SK-N-SH treated with all-trans-retinoic acid at 6 μM for 48 hours (cell line): ENCODE measurements around the gene TSPAN9.
"Not testable (repeated sequence)": the region's sequence is repeated elsewhere in the genome, so short reads cannot be mapped to it uniquely, and the experiment has no call there.

Experiments
- ATAC-seq: fragments of 200-7000 bp; cut with Tn5 transposase; 3 replicates; pipeline ENCODE4 v1.9.1; 2020; ENCODE audit warnings: mild to moderate bottlenecking, moderate library complexity
- CREB5 ChIP-seq: fragments of 250-450 bp; sonication (Bioruptor Pico); IDR thresholded peaks from 2 replicates; pipeline ENCODE4 v1.5.1; 2020; ENCODE audit warnings: low read depth, mild to moderate bottlenecking, moderate library complexity
- CSDC2 ChIP-seq: fragments of 250-450 bp; sonication (Bioruptor Pico); IDR thresholded peaks from 2 replicates; pipeline ENCODE4 v1.5.0; 2020; ENCODE audit warnings: mild to moderate bottlenecking, moderate library complexity
- CSRNP3 ChIP-seq: fragments of 250-450 bp; sonication (Bioruptor Pico); IDR thresholded peaks from 2 replicates; pipeline ENCODE4 v1.5.1; 2021; ENCODE audit warnings: mild to moderate bottlenecking, moderate library complexity
- ESRRG ChIP-seq: fragments of 250-450 bp; sonication (Bioruptor Pico); IDR thresholded peaks from 2 replicates; pipeline ENCODE4 v1.6.1; 2021; ENCODE audit warnings: mild to moderate bottlenecking
- ISL1 ChIP-seq: fragments of 250-450 bp; sonication (Bioruptor Pico); IDR thresholded peaks from 2 replicates; pipeline ENCODE4 v2.1.2; 2022; ENCODE audit warnings: mild to moderate bottlenecking, moderate library complexity
- OSR1 ChIP-seq: fragments of 250-450 bp; sonication (Bioruptor Pico); IDR thresholded peaks from 2 replicates; pipeline ENCODE4 v1.8.0; 2022; ENCODE audit warnings: moderate library complexity, mild to moderate bottlenecking, inconsistent platforms
- PATZ1 ChIP-seq: fragments of 250-450 bp; sonication (Bioruptor Pico); IDR thresholded peaks from 2 replicates; pipeline ENCODE4 v1.8.0; 2020; ENCODE audit warnings: mild to moderate bottlenecking, moderate library complexity, borderline replicate concordance
- PPARA ChIP-seq: fragments of 250-450 bp; sonication (Bioruptor Pico); IDR thresholded peaks from 2 replicates; pipeline ENCODE4 v1.5.0; 2020; ENCODE audit warnings: mild to moderate bottlenecking, borderline replicate concordance
- RARB ChIP-seq: fragments of 250-450 bp; sonication (Bioruptor Pico); IDR thresholded peaks from 2 replicates; pipeline ENCODE4 v1.8.0; 2021; ENCODE audit warnings: mild to moderate bottlenecking, moderate library complexity
- SNAI2 ChIP-seq: fragments of 250-450 bp; sonication (Bioruptor Pico); IDR thresholded peaks from 2 replicates; pipeline ENCODE4 v1.5.0; 2020; ENCODE audit warnings: mild to moderate bottlenecking, moderate library complexity
- TCF4 ChIP-seq: fragments of 250-450 bp; sonication (Bioruptor Pico); IDR thresholded peaks from 2 replicates; pipeline ENCODE4 v1.8.0; 2021; ENCODE audit warnings: mild to moderate bottlenecking, moderate library complexity, borderline replicate concordance
- TOX ChIP-seq: fragments of 250-450 bp; sonication (Bioruptor Pico); IDR thresholded peaks from 2 replicates; pipeline ENCODE4 v1.8.0; 2021; ENCODE audit warnings: mild to moderate bottlenecking, moderate library complexity, borderline replicate concordance
- TSHZ2 ChIP-seq: fragments of 250-450 bp; sonication (Bioruptor Pico); IDR thresholded peaks from 2 replicates; pipeline ENCODE4 v1.5.0; 2020; ENCODE audit warnings: mild to moderate bottlenecking, moderate library complexity
- ZFP3 ChIP-seq: fragments of 250-450 bp; sonication (Bioruptor Pico); IDR thresholded peaks from 2 replicates; pipeline ENCODE4 v1.5.0; 2020; ENCODE audit warnings: mild to moderate bottlenecking, moderate library complexity
- ZNF565 ChIP-seq: fragments of 450-650 bp; formaldehyde crosslinking; conservative IDR thresholded peaks from 2 replicates; pipeline ENCODE4 v1.5.0; 2020; ENCODE audit warnings: low read depth, mild to moderate bottlenecking, moderate library complexity
- ZNF70 ChIP-seq: fragments of 450-650 bp; formaldehyde crosslinking; IDR thresholded peaks from 2 replicates; pipeline ENCODE4 v1.5.0; 2020; ENCODE audit warnings: mild to moderate bottlenecking, moderate library complexity
- ZNF8 ChIP-seq: fragments of 450-650 bp; formaldehyde crosslinking; IDR thresholded peaks from 2 replicates; pipeline ENCODE4 v1.5.0; 2020; ENCODE audit warnings: mild to moderate bottlenecking, moderate library complexity

The TSPAN9 gene

GRCh38 chr12:3065300-3065699 is 11.9 kb upstream of the TSPAN9 start (continued):
- TF ChIP-seq TSHZ2 (CRISPR knock-in tag) (no peak), ZNF8 (CRISPR knock-in tag) (no peak)
- TF ChIP-seq, all 23 proteins: peak for 0

- not testable (repeated sequence) for ATAC-seq
Observed at GRCh38 chr12:3065846-3066245, 11.3 kb upstream of the TSPAN9 start.

- no peak for TF ChIP-seq CSDC2 (CRISPR knock-in tag)
- ATAC-seq: no peak
Observed at GRCh38 chr12:3069714-3070113, 7.5 kb upstream of the TSPAN9 start.

GRCh38 chr12:3071107-3071506 is 6.1 kb upstream of the TSPAN9 start:
- ATAC-seq: no peak
- TF ChIP-seq ZNF565 (CRISPR knock-in tag) (no peak), ZNF8 (CRISPR knock-in tag) (no peak), PATZ1 (CRISPR knock-in tag) (no peak), TCF4 (CRISPR knock-in tag) (no peak), CREB5 (CRISPR knock-in tag) (no peak), TSHZ2 (CRISPR knock-in tag) (no peak), SNAI2 (CRISPR knock-in tag) (no peak), ZNF70 (CRISPR knock-in tag) (no peak), ISL1 (no peak), RARB (no peak), ESRRG (CRISPR knock-in tag) (no peak), TOX (CRISPR knock-in tag) (no peak), CSDC2 (CRISPR knock-in tag) (no peak), OSR1 (CRISPR knock-in tag) (no peak), CSRNP3 (CRISPR knock-in tag) (no peak), ZFP3 (CRISPR knock-in tag) (no peak)

GRCh38 chr12:3071710-3072109 is 5.5 kb upstream of the TSPAN9 start:
- ATAC-seq: no peak

More at GRCh38 chr12:3071710-3072109, 5.5 kb upstream of the TSPAN9 start:
- no peak for TF ChIP-seq SNAI2 (CRISPR knock-in tag)
- TF ChIP-seq PPARA (CRISPR knock-in tag): no peak
- TF ChIP-seq, all 23 proteins: peak for 0
